Measurements from ENCODE around the gene TCEAL7. TPM values are rescaled to one million over a fixed set of nuclear protein-coding genes. Genes with fewer than 3 reads are reported as not detected.

TCEAL7 gene
- total and polyA plus RNA-seq, 2 of the 4 experiments (the other 2 are of a cell fraction): 6.5 to 15.4 TPM

- H2AFZ ChIP-seq (replicated peaks; ENCODE audit: low read length, poor library complexity): no peak overlapping the region
- no peak overlapping the region for H3K4me3 ChIP-seq (ENCODE audit: insufficient read depth, low read depth, low read length)
- H2AK9ac ChIP-seq (replicated peaks; ENCODE audit: low read depth, low read length, poor library complexity): no peak overlapping the region
- peaks cover 2% of the 10 kb centered on the region; the same call in 1 of the 2 replicates for H3K27me3 ChIP-seq (ENCODE audit: control insufficient read depth, insufficient read depth, low read length)
- BruUV-seq (replicated peaks): no TSS peak
- H2BK5ac ChIP-seq (ENCODE audit: low read depth, low read length, poor library complexity, severe bottlenecking): peak overlapping the region; percentile 65
- dilution Hi-C loops (cut with HindIII; ENCODE audit: low sequenced_read_pairs, unreplicated experiment) (no loop called here), intact Hi-C loops (cut with micrococcal nuclease) (no loop called here), in situ Hi-C loops (cut with MboI; ENCODE audit: low sequenced_read_pairs) (no loop called here)
- no peak overlapping the region for H3K4ac ChIP-seq (ENCODE audit: low read depth, low read length)
- no peak overlapping the region for H3K9ac ChIP-seq (ENCODE audit: low read depth, low read length)
- ChIA-PET POLR2A (ENCODE audit: unreplicated experiment) (no interaction called here), CTCF (no interaction called here)
- H4K20me1 ChIP-seq (ENCODE audit: insufficient read depth, low read length): no peaks in the 10 kb centered on the region
- H3K27ac ChIP-seq (ENCODE audit: insufficient read depth, low read length): no peak overlapping the region
- H3K18ac ChIP-seq (ENCODE audit: low read depth, low read length): no peak overlapping the region
- ATAC-seq (ENCODE audit: low read depth) (no peak), DNase-seq (no peak)
- peaks cover 6% of the 10 kb centered on the region for H3K4me1 ChIP-seq (ENCODE audit: control insufficient read depth, insufficient read depth, low read length)
- no peak overlapping the region for H3K4me2 ChIP-seq (ENCODE audit: low read depth, low read length)
- 0 out of 2 replicates have a peak overlapping the region, but pooled peaks have one; percentile 25 for H3K56ac ChIP-seq (ENCODE audit: extremely low read depth, insufficient read depth, low read length)
- H3K79me1 ChIP-seq (ENCODE audit: low read depth in 1 of 2, low read length in 2 of 2): no peaks in the 10 kb centered on the region
- H3K36me3 ChIP-seq (ENCODE audit: control insufficient read depth, insufficient read depth, low read length): no peaks in the 10 kb centered on the region
- no peak overlapping the region for H4K5ac ChIP-seq (ENCODE audit: low read depth, low read length)
- peak overlapping the region; percentile 57; the same call in 1 of the 3 replicates for H2BK15ac ChIP-seq (ENCODE audit: low read depth, low read length)
- H2BK120ac ChIP-seq (ENCODE audit: low read depth, low read length): peak overlapping the region; percentile 64
- H2AK5ac ChIP-seq (ENCODE audit: low read depth, low read length): no peak overlapping the region
- H3K9me3 ChIP-seq (ENCODE audit: control insufficient read depth, insufficient read depth, low read length): no peaks in the 10 kb centered on the region
- peak overlapping the region; percentile 39; the same call in 1 of the 2 replicates for H3K23ac ChIP-seq (ENCODE audit: low read depth, low read length)
- H4K91ac ChIP-seq (ENCODE audit: insufficient read depth, low read depth, low read length): no peak overlapping the region
- peak overlapping the region; percentile 84 for H2BK20ac ChIP-seq (ENCODE audit: low read depth, low read length)
- H3K14ac ChIP-seq (replicated peaks; ENCODE audit: low read depth, low read length): no peak overlapping the region
- H3K9me1 ChIP-seq (ENCODE audit: insufficient read depth, low read length): peaks cover 4% of the 10 kb centered on the region
- no peak overlapping the region for H4K8ac ChIP-seq (ENCODE audit: low read depth in 2 of 2, low read length in 2 of 2)
- TF ChIP-seq MAZ (IDR thresholded peaks at IDR 0.05; ENCODE audit: borderline replicate concordance, low read depth, low read length): no peak
- TF ChIP-seq RCOR1 (IDR thresholded peaks at IDR 0.05; ENCODE audit: insufficient replicate concordance, low read length): no peak
- TF ChIP-seq, protein P1, sequence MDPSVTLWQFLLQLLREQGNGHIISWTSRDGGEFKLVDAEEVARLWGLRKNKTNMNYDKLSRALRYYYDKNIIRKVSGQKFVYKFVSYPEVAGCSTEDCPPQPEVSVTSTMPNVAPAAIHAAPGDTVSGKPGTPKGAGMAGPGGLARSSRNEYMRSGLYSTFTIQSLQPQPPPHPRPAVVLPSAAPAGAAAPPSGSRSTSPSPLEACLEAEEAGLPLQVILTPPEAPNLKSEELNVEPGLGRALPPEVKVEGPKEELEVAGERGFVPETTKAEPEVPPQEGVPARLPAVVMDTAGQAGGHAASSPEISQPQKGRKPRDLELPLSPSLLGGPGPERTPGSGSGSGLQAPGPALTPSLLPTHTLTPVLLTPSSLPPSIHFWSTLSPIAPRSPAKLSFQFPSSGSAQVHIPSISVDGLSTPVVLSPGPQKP (IDR thresholded peaks at IDR 0.05; ENCODE audit: borderline replicate concordance, low read depth, low read length): no peak
- TF ChIP-seq RAD21 (IDR thresholded peaks at IDR 0.05; ENCODE audit: low read length): no peak
- TF ChIP-seq CHD1 (IDR thresholded peaks at IDR 0.05; ENCODE audit: low read depth, low read length): no peak
- TF ChIP-seq, protein P2, sequence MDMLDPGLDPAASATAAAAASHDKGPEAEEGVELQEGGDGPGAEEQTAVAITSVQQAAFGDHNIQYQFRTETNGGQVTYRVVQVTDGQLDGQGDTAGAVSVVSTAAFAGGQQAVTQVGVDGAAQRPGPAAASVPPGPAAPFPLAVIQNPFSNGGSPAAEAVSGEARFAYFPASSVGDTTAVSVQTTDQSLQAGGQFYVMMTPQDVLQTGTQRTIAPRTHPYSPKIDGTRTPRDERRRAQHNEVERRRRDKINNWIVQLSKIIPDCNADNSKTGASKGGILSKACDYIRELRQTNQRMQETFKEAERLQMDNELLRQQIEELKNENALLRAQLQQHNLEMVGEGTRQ (IDR thresholded peaks at IDR 0.05; ENCODE audit: low read depth, low read length): no peak
- TF ChIP-seq SMC3 (IDR thresholded peaks at IDR 0.05; ENCODE audit: low read depth, low read length): no peak
- no peak for TF ChIP-seq NFE2L2 (IDR thresholded peaks at IDR 0.05; ENCODE audit: low read depth, low read length)
- TF ChIP-seq MXI1 (IDR thresholded peaks at IDR 0.05; ENCODE audit: borderline replicate concordance, low read depth, low read length): no peak
- no peak for TF ChIP-seq CEBPB (IDR thresholded peaks at IDR 0.05; ENCODE audit: low read depth, low read length)
Observed at GRCh38 chrX:103369479-103369878, 39.4 kb downstream of the TCEAL7 start.

Measured in IMR-90 (cell line).